ENCODE results near the gene MAP9.
A peak's percentile ranks its signal among the peaks of the same experiment; 100 is the strongest.
"Not testable (repeated sequence)": the region's sequence is repeated elsewhere in the genome, so short reads cannot be mapped to it uniquely, and the experiment has no call there.

The MAP9 gene

GRCh38 chr4:155376387-155377268, at the start of gene MAP9:
Gene MAP9 (minus strand): TSS chr4:155376965. CDS start chr4:155375850, 1,115 bp downstream.
- peak; percentile 98 for FAIRE-seq

DNA sequence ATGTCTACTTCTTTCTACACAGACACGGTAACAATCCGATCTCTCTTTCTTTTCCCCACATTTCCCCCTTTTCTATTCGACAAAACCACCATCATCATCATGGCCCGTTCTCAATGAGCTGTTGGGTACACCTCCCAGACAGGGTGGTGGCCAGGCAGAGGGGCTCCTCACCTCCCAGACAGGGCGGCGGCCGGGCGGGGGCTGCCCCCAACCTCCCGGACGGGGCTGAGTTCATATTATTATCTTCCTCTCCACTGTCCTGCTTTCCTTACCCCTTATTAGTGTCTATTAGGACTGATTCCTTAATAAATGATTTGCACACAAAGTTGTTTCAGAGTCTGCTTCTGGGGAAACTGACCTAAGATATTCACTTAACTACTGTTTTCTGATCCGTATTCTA, 48.0 kb upstream of the MAP9 start:
- FAIRE-seq: not testable (repeated sequence)

- no peak for FAIRE-seq
Observed at GRCh38 chr4:155423671-155424070, 46.9 kb upstream of the MAP9 start.

GRCh38 chr4:155419266-155419665, 42.5 kb upstream of the MAP9 start:
- FAIRE-seq: no peak

DNA sequence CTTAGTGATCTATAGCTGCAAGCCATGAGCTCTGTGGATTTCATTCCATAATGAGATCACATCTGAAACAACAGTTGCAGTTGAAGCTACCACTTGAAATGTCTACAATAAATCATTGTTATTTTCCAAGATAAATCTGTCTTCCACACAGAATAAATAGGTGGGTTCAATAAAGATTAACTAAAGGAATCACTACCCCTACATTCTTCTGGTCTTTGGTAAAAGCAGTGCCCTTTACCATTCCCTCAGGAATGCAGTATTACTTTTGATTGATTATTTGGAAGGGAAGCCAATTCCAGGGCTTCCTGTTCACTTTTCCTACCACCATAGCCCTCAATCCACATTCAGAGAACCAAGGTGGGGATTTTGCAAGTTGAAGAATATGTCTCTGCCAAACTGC, 38.9 kb upstream of the MAP9 start:
- FAIRE-seq: no peak

DNA sequence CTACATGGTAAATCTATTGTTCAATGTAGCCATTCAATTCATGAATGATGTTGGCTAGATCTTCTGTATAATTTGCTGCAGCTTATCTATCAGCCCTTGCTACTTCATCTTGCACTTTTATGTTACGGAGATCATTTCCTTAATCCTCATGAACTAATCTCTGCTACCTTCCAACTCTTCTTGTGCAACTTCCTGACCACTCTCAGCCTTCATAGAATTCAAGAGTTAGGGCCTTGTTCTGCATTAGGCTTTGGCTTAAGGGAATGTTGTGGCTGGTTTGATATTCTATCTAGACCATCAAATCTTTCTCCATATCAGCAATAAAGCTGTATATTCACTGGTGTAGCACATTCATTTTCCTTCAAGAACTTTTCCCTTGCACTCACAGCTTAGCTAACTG, 36.7 kb upstream of the MAP9 start:
- no peak for FAIRE-seq

DNA sequence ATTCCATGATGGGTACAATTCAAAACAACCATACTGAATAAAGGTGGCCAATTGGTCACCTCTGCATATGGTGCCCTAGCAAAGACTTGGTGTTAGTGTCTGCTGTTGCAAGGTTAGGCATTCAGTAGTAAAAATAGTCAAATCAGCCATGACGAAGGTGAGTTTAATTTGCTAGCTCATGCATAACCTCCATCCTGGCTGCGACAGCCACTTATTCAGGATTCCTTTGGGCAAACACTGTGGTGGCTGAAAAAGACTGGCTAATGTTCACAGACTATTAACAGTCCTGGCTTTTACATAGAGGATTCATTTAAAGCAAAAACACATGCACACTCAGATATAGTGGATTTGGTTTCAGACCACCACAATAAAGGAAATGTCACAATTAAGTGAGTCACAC, 34.8 kb upstream of the MAP9 start:
- no peak for FAIRE-seq

- no peak for FAIRE-seq
Observed at GRCh38 chr4:155408796-155409195, 32.0 kb upstream of the MAP9 start.

DNA sequence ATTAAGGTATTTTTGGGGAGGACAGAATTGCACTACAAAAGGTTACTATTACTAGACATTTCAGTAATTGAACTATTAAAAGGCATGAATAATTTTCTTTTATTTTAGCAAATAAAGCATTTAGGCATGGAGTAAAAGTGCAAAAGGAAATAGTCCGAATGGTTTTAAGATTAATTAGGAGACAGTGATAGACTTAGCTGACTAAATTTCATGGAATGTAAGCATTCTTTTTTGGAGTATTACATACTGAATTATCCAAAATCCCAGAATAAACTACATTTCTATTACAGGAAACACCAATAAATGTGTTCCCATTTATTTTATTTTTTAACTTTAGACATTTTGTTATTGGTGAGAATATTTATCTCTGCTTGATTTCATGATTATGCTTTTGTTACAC, 30.7 kb upstream of the MAP9 start:
- FAIRE-seq: no peak

- FAIRE-seq: no peak
Observed at GRCh38 chr4:155405059-155405458, 28.3 kb upstream of the MAP9 start.

DNA sequence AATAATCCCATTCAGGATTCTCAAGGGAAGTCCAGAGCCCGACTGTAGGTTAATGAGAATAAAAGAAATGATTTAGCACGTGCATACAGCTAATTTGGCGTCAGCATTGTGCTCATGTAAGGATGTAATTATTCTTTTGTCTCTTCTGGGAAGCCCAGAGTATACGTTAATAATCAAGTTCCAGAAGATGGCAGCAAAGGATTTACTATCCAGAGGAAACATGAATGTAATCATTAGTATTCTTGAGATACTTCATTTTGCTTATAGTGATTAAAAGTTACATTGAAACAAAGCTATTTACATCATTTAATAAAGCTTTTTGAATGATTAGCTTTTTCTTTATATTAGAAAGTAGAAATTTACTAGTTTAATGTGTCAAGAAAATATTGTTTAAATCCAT, 27.1 kb upstream of the MAP9 start:
- FAIRE-seq: peak; percentile 92

- no peak for FAIRE-seq
Observed at GRCh38 chr4:155402941-155403340, 26.2 kb upstream of the MAP9 start.

DNA sequence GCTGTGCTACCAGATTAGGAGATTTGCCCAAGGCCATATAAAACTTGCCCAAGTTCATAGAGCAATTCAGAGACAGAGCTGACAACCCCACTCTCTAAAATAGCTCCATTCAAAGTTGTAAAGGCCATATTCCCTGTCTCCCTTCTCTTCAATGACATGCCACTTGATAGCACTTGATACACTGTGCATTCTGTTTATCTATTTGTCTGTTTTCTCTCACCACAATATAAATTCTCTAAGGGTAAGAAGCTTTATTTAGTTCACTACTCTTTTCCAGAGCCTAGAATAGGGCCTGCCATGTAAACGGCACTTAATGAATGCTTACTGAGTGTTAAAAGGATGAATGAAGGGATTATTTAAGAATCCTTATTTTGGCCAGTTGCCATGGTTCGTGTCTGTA, 24.1 kb upstream of the MAP9 start:
- FAIRE-seq: no peak

GRCh38 chr4:155399974-155400697, 23.4 kb upstream of the MAP9 start:
- FAIRE-seq: no peak

- no peak for FAIRE-seq
Observed at GRCh38 chr4:155392481-155393184, 15.9 kb upstream of the MAP9 start.

DNA sequence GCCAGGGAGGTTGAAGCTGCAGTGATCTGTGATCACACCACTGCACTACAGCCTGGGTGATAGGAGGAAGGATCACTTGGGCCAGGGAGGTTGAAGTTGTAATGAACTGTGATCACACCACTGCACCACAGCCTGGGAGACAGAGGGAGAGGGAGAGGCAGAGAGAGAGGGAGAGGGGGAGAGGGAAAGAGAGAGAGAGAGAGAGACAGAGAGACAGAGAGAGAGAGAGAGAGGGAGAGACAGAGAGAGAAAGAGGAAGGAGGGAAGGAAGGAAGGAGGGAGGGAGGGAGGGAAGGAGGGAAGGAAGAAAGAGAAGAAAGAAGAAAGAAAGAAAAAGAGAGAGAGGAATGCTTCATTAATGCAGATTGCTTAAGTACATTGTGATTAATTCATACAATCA, 15.2 kb upstream of the MAP9 start:
- no peak for FAIRE-seq

DNA sequence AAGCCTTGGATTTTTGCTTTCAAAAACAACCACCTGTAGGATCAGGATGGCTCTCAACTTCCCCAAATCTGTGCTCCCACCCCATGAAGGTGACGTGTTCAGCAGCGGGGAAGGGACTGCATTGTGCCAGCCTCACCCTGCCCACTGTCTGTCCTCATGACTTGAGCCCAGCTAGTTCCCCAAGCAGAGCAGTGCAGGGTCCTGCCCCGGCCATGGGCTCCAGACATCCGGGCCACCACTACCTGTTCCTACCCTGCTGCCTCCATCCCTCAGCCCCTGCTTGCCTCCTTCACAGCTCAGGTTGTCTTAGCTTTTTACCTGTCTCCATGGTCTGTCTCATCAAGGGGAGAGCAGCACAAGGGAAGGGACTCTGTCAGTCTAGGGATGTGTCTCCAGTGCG, 11.4 kb upstream of the MAP9 start:
- FAIRE-seq: no peak

DNA sequence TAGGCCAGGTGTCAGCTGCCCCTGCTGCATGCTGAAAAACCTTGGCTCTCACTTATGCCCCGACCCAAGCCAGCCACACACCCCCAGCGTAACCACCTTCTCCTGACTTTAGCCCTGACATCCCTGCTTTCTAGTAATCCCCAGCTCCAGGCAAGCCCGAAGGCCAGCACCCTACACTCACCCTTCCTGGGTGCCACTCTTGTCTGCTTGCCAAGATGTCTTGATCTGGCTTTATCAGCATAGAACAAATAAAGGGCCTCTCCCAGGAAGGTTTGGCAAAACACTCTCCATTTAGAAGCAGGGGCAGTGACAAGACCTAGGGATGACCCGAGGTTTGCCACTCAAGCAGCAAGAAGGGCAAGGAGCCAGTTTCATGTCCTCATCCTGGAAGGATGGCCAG, 6.8 kb upstream of the MAP9 start:
- no peak for FAIRE-seq

DNA sequence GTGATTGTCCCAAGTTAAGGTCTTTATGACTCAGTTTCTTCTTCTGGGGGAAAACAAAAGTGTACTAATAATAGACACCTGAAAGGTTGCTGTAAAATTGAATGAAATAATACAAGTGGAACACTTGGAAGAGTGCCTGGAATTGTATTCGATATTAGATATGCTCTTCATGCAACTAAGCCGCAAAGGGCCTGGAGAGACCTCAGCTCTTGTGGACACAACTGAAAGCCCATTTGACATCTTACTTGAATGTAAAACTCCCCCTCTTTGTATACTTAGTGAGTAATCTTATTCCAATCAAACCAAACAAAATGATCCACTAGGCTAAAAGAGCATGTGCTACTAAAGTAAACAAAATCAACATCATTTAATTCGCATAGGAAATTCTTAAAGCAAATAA, 511 bp upstream of the MAP9 start:
- FAIRE-seq: peak; percentile 95

DNA sequence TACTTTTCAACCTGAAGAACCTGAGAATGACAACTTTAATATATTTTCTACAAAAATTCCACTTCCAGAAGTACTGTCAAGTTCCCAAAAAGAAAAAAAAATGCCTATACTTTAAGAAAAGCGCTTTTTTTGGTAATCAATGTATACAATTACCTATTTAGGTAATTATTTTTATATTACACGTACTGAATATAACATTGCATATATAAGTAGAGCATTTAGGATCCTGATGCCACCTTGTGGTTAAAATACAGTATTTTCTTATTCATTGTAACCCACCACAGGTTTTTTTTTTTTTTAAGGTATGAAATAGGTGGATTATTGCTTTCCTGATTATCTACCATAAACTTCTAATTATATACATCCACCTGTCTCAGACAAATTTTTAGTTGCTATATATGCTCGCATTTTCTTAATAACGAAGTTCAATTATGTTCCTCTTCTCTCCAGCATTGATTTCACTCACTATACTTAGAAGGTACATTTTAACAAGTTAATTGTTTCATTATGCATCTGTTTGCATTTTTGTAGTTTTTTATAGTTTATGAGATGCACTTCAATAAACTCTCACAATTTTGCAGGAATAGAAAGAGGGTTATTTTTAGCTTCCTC, 5.2 kb downstream of the MAP9 start:
- FAIRE-seq: peak; percentile 58

DNA sequence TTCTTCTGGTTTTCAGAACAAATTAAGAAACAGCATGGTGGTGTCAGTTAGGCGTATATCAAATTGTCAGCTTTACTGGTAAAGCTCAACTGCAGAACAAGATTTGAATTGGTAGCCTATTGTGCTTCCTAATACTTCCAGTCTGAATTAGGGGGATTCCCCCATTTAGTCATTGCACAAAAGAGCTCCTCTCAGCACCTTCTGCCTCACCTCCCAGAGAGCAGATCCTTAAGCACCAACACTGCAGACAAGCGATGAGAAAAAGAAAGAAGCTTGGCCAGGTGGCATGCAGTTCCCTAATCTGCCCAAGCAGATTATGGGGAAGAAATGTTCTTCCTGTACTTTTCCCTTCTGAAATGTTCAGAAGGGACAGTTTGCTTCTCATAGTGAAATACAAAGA, 9.2 kb downstream of the MAP9 start:
- no peak for FAIRE-seq

GRCh38 chr4:155353923-155354540, 22.7 kb downstream of the MAP9 start:
- FAIRE-seq: no peak

DNA sequence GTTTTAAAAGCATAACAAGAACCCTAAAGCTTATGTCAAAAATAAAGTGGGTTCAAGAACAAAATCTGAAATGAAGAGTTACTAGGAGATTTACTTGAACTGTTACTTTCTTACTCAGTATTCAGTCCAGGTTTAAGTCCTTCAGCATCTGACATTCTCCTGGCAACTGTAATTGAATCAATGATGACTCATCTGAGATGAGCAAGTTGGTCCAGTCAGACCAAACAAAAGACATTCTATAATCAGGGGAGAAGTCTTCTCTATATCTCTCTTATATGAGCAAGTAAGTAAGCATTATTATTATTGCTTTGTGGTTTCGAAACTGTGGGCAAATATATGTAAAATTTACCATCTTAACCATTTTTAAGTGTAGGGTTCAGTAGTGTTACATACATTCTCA, 34.6 kb downstream of the MAP9 start:
- peak; percentile 27 for FAIRE-seq
